Thoracic aorta (tissue), 2 donors: ENCODE results near the gene PCSK2. TPM values are rescaled to one million over a fixed set of nuclear protein-coding genes. Genes with fewer than 3 reads are reported as not detected.

ENCODE experiments used
- ATAC-seq: fragments of 150-250 bp; one replicate; pipeline ENCODE4 v1.8.0; 2017; ENCODE audit warnings: low read depth; ENCODE audit not compliant: insufficient number of reproducible peaks, low FRiP score
- DNase-seq: peaks from one replicate; pipeline ENCODE4 v3.0.0-alpha.2; 2020; ENCODE audit warnings: low spot score
- H3K27ac ChIP-seq, 2 donors: fragments of 200-600 bp; sonication (generic); 1 replicate in 1 of 2; 2 replicates in 1 of 2; pipeline ENCODE4 v1.5.1; 2016; ENCODE audit warnings: mild to moderate bottlenecking in 2 of 2, moderate library complexity in 2 of 2
- H3K27me3 ChIP-seq: fragments of 200-600 bp; sonication (generic); replicated peaks from 2 replicates; pipeline ENCODE4 v1.6.0; 2016; ENCODE audit warnings: mild to moderate bottlenecking; ENCODE audit not compliant: insufficient read depth
- H3K36me3 ChIP-seq: fragments of 200-600 bp; sonication (generic); one replicate; pipeline ENCODE4 v1.5.1; 2016
- H3K4me1 ChIP-seq, 2 donors: fragments of 200-600 bp; sonication (generic); 1 replicate in 1 of 2; 2 replicates in 1 of 2; pipeline versions ENCODE4 v1.5.1 to v1.6.0; 2016; ENCODE audit warnings: low read depth in 2 of 2, mild to moderate bottlenecking in 1 of 2; ENCODE audit not compliant: control insufficient read depth in 1 of 2
- H3K4me3 ChIP-seq: fragments of 200-600 bp; sonication (generic); 2 replicates; pipeline ENCODE4 v1.5.1; 2016; ENCODE audit warnings: mild to moderate bottlenecking
- H3K9me3 ChIP-seq: fragments of 200-600 bp; sonication (generic); 2 replicates; pipeline ENCODE4 v1.5.1; 2016
- CTCF ChIP-seq: fragments of 200-600 bp; sonication (generic); IDR thresholded peaks from one replicate; pipeline ENCODE4 v1.5.1; 2019; ENCODE audit warnings: antibody characterized with exemption
- total RNA-seq, 2 donors: library from RNA; depleted of rRNA; stranded (reverse); fragments of >200 nt; gene quantifications; one replicate each; pipeline versions ENCODE4 v1.1.0 to v1.2.3, GENCODE V29; 2016

The PCSK2 gene
- total RNA-seq, 2 donors from 2014 or later = 1.2 to 16.2 TPM

- ATAC-seq (no peak), DNase-seq (no peak)
- Histone ChIP-seq H3K27ac (no peak overlapping the region), H3K9me3 (no peaks in the 10 kb centered on the region), H3K36me3 (no peaks in the 10 kb centered on the region), H3K4me3 (no peak overlapping the region), H3K27me3 (no peaks in the 10 kb centered on the region), H3K4me1 (no peaks in the 10 kb centered on the region)
- TF ChIP-seq CTCF = no peak
These were observed 154.9 kb downstream of the PCSK2 start for GRCh38 chr20:17381724-17382123.

- Histone ChIP-seq H3K27ac (no peak overlapping the region), H3K4me1 (no peaks in the 10 kb centered on the region), H3K27me3 (no peaks in the 10 kb centered on the region), H3K36me3 (no peaks in the 10 kb centered on the region), H3K9me3 (no peaks in the 10 kb centered on the region), H3K4me3 (no peak overlapping the region)
- ATAC-seq (no peak), DNase-seq (no peak)
- TF ChIP-seq CTCF = no peak
These were observed 159.0 kb downstream of the PCSK2 start for GRCh38 chr20:17385798-17386197.

- Histone ChIP-seq H3K27me3 (no peaks in the 10 kb centered on the region), H3K4me3 (no peak overlapping the region), H3K36me3 (no peaks in the 10 kb centered on the region), H3K9me3 (no peaks in the 10 kb centered on the region), H3K27ac (no peak overlapping the region), H3K4me1 (no peaks in the 10 kb centered on the region)
- no peak for ATAC-seq
- no peak for TF ChIP-seq CTCF
- DNase-seq = no peak
These were observed 163.8 kb downstream of the PCSK2 start for GRCh38 chr20:17390655-17391054.

- H3K4me1 ChIP-seq = no peaks in the 10 kb centered on the region
- H3K36me3 ChIP-seq = no peaks in the 10 kb centered on the region
- ATAC-seq (no peak), DNase-seq (no peak)
- TF ChIP-seq CTCF = no peak
- H3K4me3 ChIP-seq = no peak overlapping the region
- H3K9me3 ChIP-seq = no peaks in the 10 kb centered on the region
- no peaks in the 10 kb centered on the region for H3K27me3 ChIP-seq
- no peak overlapping the region for H3K27ac ChIP-seq
These were observed 164.4 kb downstream of the PCSK2 start for GRCh38 chr20:17391127-17391771.

GRCh38 chr20:17394411-17394810, 167.6 kb downstream of the PCSK2 start:
- H3K9me3 ChIP-seq = no peaks in the 10 kb centered on the region
- no peak for ATAC-seq
- no peaks in the 10 kb centered on the region for H3K4me1 ChIP-seq
- no peaks in the 10 kb centered on the region for H3K27me3 ChIP-seq
- DNase-seq = no peak
- H3K27ac ChIP-seq = no peak overlapping the region
- TF ChIP-seq CTCF = no peak
- H3K36me3 ChIP-seq = no peaks in the 10 kb centered on the region
- no peak overlapping the region for H3K4me3 ChIP-seq
